ENCODE measurements around the gene FBXO10.

FBXO10 gene

GRCh38 chr9:37551888-37552287 is 24.3 kb downstream of the FBXO10 start:
- no peak for FAIRE-seq

GRCh38 chr9:37551468-37551867 is 24.7 kb downstream of the FBXO10 start:
- FAIRE-seq (no peak), DNase-seq (ENCODE audit: low spot score) (no peak)

More at GRCh38 chr9:37551888-37552287, 24.3 kb downstream of the FBXO10 start:
- no peak for DNase-seq (ENCODE audit: low spot score)

DNA sequence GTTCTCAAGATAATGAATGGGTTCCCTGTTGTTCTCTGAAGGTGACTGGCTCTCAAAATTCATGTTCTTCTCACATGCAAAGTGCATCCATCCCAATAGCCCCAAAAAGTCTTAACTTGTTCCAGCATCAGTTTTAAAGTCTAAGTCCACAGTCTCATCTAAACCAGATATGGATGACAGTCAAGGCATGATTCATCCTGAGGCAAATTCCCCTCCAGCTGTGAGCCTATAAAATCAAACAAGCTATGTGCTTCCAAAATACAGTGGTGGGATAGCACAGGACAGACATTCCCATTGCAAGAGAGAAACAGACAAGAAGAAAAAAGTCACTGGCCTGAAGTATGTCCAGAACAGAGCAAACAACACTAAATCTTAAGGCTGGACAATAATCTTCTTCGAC is 25.4 kb downstream of the FBXO10 start:
- FAIRE-seq = no peak
- no peak for DNase-seq (ENCODE audit: low spot score)

DNA sequence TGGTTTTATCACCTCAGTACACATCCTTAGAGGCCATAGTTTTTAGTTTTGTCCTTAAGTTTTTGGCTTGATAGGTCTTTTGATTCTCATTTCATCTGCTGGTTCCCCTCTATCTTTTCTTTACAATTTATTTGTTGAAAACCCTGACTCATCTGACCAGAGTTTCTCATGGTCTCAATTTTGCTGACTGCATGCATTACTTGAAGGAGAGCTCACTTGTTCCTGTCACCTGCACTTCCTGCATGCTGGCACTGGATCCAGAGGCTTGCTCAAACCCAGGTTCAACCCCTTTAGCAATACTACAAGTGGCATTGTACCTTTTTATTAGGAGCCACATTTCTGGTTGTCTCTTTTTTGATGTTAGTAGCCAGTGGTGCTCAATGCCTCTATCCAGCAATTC is 26.7 kb downstream of the FBXO10 start:
- no peak for FAIRE-seq
- DNase-seq (ENCODE audit: low spot score) = no peak

DNA sequence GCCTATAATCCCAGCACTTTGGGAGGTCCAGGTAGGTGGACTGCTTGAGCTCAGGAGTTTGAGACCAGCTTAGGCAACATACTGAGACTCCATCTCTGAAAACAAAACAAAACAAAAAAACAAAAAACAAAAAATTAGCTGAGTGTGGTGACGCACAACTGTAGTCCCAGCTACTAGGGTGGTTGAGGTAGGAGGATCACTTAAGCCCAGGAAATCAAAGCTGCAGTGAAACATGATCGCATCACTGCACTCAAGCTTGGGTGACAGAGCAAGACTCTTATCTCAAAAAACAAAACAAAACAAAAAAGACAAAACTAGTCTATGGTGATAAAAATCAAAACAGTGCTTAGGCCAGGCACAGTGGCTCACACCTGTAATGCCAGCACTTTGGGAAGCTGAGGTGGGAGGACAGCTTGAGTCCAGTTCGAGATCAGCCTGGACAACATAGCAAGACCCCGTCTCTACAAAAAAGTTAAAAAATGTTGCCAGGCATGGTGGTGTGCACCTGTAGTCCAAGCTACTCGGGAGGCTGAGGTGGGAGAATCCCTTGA is 28.8 kb downstream of the FBXO10 start:
- DNase-seq (ENCODE audit: low spot score) (no peak), FAIRE-seq (no peak)

DNA sequence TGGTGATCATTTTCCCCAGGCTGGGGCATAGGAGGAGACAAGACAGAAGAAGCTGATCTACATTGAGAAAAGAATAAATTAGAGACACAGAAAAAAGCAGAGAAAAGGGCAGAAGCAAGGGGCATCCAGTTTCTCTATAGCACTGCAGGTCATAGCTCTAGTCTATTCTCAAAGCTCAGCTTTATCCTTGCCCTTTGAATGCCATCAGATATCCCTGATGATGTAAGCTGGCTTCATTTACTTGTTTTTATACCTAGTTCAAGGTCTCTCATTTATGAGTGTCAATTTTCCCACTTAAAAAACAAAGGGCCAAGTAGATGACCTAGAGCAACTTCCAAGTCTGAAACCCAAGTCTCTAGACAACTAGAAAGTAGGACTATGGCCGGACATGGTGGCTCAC is 32.7 kb downstream of the FBXO10 start:
- DNase-seq (ENCODE audit: low spot score) (no peak), FAIRE-seq (no peak)

DNA sequence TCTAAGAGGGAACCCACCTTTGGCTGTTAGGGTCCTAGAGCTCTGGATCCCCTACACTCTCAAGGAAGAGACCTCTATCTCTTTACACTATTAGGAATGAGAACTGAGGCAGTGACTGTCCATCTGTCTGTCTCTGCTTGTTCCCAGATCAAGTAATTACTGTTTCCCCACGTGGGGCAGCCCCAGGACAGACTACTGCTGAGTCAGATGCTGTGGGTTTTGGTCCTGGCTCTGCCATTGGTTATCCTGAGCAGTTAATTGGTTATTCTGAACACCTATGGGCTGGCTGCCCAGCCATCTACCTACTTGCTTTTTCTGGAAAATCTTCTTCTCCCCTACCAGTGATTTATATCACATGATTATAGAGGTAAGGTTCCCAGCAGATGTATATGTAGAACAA is 33.3 kb downstream of the FBXO10 start:
- no peak for FAIRE-seq
- DNase-seq (ENCODE audit: low spot score) = peak; percentile 12

DNA sequence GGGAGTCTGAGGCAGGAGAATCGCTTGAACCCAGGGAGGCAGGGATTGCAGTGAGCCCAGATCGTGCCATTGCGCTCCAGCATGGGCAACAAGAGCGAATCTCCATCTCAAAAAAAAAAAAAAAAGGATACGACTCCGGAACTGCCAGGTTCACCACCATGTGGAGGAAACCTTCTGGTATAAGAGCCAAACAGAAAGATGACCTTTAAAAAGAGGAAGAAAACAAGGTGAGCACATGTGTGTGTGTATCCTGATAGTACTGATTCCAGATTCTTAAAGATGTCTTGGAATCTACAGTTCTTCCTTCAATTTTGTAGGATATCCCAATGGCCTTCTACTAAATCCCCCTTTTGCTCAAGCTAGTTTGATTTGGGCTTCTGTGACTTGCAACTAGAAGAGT is 33.7 kb downstream of the FBXO10 start:
- no peak for FAIRE-seq
- DNase-seq (ENCODE audit: low spot score) = no peak

DNA sequence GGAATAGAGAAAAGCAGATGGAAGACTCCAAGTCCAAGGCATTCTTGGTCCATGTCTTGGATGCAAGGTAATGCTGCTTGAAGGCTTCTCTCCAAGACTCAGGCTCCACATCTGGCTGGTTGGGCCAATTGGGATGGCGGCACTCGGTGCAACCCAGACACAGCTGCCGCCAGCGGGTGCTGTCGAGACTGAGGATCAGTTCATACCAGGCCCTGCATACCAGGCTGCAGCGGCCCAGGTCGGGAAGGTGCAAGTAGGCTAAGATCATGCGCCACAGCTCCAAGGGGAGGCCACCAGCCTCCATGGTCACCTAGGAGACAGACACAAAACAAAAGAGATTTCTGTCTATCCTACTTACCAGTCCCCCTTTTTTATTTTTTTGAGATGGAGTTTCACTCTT is 34.7 kb downstream of the FBXO10 start:
- DNase-seq (ENCODE audit: low spot score) (no peak), FAIRE-seq (no peak)

- FAIRE-seq (no peak), DNase-seq (ENCODE audit: low spot score) (no peak)
Measured at GRCh38 chr9:37540634-37541033, 35.5 kb downstream of the FBXO10 start.

- FAIRE-seq (no peak), DNase-seq (ENCODE audit: low spot score) (no peak)
Measured at GRCh38 chr9:37539634-37540033, 36.5 kb downstream of the FBXO10 start.

DNA sequence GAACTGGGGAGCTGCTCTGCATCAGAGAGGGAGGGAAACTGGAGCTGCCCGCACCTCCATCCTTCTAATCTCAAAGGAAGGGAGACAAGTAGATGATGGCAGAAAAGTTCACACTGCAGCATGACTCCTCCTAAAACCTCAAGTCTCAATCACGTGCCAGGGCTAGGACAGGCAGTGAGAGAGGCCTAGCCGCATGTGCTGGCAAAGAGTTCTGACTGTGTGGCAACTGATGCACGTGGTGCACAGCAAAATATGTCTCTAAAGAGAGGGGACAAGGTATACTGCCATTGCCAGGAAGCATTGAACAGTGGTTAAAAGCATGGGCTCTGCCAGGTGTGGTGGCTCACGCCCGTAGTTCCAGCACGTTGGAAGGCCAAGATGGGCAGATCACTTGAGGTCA is 38.1 kb downstream of the FBXO10 start:
- no peak for FAIRE-seq
- no peak for DNase-seq (ENCODE audit: low spot score)

GRCh38 chr9:37534901-37535300 is 41.3 kb downstream of the FBXO10 start:
- FAIRE-seq (no peak), DNase-seq (ENCODE audit: low spot score) (no peak)

DNA sequence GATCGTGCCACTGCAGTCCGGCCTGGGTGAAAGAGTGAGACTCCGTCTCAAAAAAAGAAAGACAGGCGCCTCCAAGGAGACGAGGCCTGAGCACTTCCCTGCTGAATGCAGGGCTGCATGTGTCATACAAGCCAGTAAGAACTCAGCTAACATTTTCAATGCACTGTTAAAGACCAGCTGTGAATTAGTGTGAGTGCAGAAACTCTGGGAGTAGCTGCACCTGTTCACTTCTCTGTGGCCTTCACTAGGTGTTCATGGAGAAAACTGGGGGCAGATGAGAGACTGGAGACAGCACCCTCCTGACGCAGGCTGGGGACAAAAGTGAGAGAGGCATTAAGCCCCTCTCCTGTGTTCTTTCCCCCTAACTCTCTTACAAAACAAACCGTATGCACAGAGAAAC is 41.8 kb downstream of the FBXO10 start:
- DNase-seq (ENCODE audit: low spot score) (no peak), FAIRE-seq (no peak)

DNA sequence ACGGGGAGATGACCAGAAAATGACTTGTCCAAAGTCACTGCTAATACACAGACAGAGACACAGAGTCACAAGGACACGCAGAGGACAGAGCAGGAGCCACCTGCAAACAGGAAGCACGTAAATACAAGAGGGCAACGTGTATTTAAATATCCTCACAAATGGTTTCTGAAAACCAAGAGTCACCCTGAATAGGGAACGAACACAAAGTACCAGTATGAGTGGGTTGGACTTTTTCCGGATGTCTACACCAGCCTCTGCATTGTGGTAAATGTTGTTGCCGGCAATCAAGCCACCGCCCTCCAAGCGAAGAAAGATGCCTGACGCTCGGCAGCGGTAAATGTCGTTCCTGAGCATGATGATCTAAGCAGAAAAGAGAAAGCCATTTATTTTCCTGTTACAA is 44.5 kb downstream of the FBXO10 start:
- FAIRE-seq (no peak), DNase-seq (ENCODE audit: low spot score) (no peak)

DNA sequence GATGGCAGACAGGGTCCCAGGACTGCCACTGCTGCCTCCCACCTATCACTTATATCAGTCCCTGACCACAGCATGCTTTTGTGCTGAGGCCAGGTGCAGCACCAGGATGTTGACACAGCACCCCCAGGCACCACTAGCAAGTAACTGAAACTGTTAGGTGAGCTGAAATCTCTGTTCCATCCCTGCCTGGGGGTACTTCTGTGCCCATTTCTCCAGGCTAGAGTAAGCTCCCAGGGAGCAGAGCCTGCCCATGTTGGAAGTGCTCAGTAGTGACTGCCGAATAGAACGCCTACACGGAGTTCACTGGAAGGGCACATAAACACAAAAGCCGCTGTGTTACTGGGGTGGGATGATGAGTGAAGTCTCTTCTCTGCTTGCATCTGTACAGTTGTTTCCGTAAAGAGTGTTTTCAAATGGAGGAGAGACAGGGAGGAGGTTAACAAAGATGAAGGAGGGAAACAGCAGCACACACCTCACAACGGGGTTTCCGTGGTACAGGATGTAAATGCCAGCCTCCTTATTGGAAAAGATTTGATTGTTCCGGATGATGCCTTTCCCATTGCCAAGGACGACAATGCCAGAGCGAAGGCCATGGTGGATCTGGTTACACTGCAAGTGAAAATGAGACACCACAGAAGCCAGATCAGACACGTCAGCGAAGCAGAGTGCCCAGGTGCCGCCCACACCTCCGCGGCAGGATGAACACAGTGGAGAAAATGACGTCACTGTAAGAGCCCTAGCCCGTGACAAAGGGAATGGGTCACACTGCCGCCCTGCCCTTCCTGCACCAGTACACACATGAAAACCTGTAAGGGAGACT is 47.3 kb downstream of the FBXO10 start:
- FAIRE-seq (no peak), DNase-seq (ENCODE audit: low spot score) (no peak)

DNA sequence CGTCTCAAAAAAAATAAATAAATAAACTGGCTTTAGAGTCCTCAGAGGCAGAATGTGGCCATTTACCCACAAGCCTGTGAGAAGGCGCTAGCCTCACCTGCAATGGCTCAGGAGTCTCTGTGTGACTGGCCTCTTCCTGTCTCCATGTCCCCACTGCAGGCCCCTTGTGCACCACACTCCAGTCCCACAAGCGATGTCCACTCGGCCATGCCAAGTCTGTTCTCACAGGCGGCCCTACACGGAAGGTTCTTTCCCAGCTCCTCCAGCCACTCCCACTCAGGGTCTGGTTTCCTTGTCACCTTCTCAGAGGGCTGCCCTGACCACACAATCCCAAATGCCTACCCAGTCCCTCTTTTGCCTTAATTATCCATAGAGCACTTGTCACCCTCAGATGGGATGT is 52.3 kb downstream of the FBXO10 start:
- DNase-seq (ENCODE audit: low spot score) = no peak
- FAIRE-seq = no peak

DNA sequence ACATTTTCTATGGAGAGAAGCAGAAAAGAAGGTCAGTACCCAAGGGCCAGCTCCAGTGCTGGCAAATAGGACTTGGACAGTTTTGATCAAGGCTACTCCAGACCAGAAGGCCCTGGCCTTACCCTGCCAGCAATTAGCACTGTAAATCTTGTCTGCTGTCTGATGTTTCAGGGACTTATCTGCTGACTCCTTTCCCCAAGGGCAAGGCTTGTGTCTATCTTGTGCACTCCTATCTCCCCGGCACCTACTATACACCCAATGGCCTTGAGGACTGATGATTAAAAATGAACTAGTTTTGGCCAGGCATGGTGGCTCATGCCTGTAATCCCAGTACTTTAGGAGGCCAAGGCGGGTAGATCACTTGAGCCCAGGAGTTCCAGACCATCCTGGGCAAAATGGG is 53.2 kb downstream of the FBXO10 start:
- no peak for FAIRE-seq
- DNase-seq (ENCODE audit: low spot score) = no peak

- no peak for FAIRE-seq
- DNase-seq (ENCODE audit: low spot score) = no peak
Measured at GRCh38 chr9:37521111-37521510, 55.1 kb downstream of the FBXO10 start.

- DNase-seq (ENCODE audit: low spot score) (no peak), FAIRE-seq (no peak)
Measured at GRCh38 chr9:37520641-37521040, 55.5 kb downstream of the FBXO10 start.

- FAIRE-seq (no peak), DNase-seq (ENCODE audit: low spot score) (no peak)
Measured at GRCh38 chr9:37517923-37518322, 58.3 kb downstream of the FBXO10 start.

- FAIRE-seq (no peak), DNase-seq (ENCODE audit: low spot score) (no peak)
Measured at GRCh38 chr9:37515620-37516258, 60.4 kb downstream of the FBXO10 start.

GRCh38 chr9:37514999-37515398 is 61.2 kb downstream of the FBXO10 start:
- no peak for FAIRE-seq

More at GRCh38 chr9:37514999-37515398, 61.2 kb downstream of the FBXO10 start:
- no peak for DNase-seq (ENCODE audit: low spot score)

All from RCC 7860 (cell line).